DLD1 (cell line): ENCODE data around the gene GAS7.

Source experiments
- in situ Hi-C: cut with HindIII; loops from 2 replicates; pipeline ENCODE4 v1.10.0; 2017; ENCODE audit warnings: low sequenced_read_pairs

GAS7 gene

GRCh38 chr17:9904277-9905077, 293.9 kb downstream of the GAS7 start:
- in situ Hi-C loops: no loop called here

GRCh38 chr17:9902120-9902519, 296.3 kb downstream of the GAS7 start:
- in situ Hi-C loops: no loop called here

GRCh38 chr17:9900784-9901183, 297.6 kb downstream of the GAS7 start:
- in situ Hi-C loops: no loop called here

GRCh38 chr17:9900044-9900594, 298.3 kb downstream of the GAS7 start:
- in situ Hi-C loops: no loop called here

GRCh38 chr17:9899280-9900043, 298.9 kb downstream of the GAS7 start:
- in situ Hi-C loops: no loop called here

- in situ Hi-C loops: no loop called here
These were observed 299.6 kb downstream of the GAS7 start for GRCh38 chr17:9898812-9899211.

- in situ Hi-C loops: no loop called here
These were observed 300.9 kb downstream of the GAS7 start for GRCh38 chr17:9897372-9897968.

GRCh38 chr17:9895923-9896322, 302.5 kb downstream of the GAS7 start:
- in situ Hi-C loops: no loop called here

GRCh38 chr17:9894231-9894630, 304.2 kb downstream of the GAS7 start:
- in situ Hi-C loops: no loop called here

GRCh38 chr17:9893411-9894012, 304.9 kb downstream of the GAS7 start:
- in situ Hi-C loops: no loop called here

GRCh38 chr17:9890124-9890523, 308.3 kb downstream of the GAS7 start:
- in situ Hi-C loops: no loop called here

- in situ Hi-C loops: no loop called here
These were observed 310.9 kb downstream of the GAS7 start for GRCh38 chr17:9887508-9887907.

GRCh38 chr17:9886141-9886930, 312.1 kb downstream of the GAS7 start:
- in situ Hi-C loops: no loop called here

- in situ Hi-C loops: no loop called here
These were observed 315.0 kb downstream of the GAS7 start for GRCh38 chr17:9883451-9883850.

GRCh38 chr17:9880582-9880999, 317.8 kb downstream of the GAS7 start:
- in situ Hi-C loops: no loop called here

- in situ Hi-C loops: no loop called here
These were observed 319.4 kb downstream of the GAS7 start for GRCh38 chr17:9878786-9879525.

- in situ Hi-C loops: no loop called here
These were observed 320.1 kb downstream of the GAS7 start for GRCh38 chr17:9878356-9878755.

GRCh38 chr17:9875441-9875840, 323.0 kb downstream of the GAS7 start:
- in situ Hi-C loops: no loop called here

- in situ Hi-C loops: no loop called here
These were observed 323.7 kb downstream of the GAS7 start for GRCh38 chr17:9874722-9875121.

- in situ Hi-C loops: no loop called here
These were observed 325.6 kb downstream of the GAS7 start for GRCh38 chr17:9872852-9873251.
